ENCODE measurements around the gene RTN4IP1. TPM values are rescaled to one million over a fixed set of nuclear protein-coding genes. Genes with fewer than 3 reads are reported as not detected.

RTN4IP1 gene
- total RNA-seq, 1 experiment from 2014 or later = 19.2 TPM

DNA sequence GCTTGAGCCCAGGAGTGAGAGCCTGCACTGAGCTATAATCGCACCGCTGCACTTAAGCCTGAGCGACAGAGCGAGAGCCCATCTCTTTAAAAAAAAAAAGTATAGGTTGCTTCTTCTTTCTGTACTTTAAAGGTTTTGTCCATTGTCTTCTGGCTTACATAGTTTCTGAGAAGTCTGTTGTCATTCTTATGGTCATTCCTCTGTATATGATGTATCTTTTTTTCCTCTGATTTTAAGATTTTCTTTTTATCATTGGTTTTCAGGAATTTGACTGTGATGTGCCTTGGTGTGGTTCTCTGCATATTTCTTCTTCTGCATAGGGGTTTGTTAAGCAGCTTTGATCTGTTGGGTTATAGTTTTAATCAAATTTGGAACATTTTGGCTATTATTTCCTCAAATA, 29.2 kb upstream of the RTN4IP1 start:
- Mint-ChIP-seq H3K4me3 (no peak overlapping the region), H3K27ac (no peak overlapping the region), H3K9me3 (peaks cover 20% of the 10 kb centered on the region), H3K27me3 (ENCODE audit: low read depth) (no peaks in the 10 kb centered on the region), H3K36me3 (peaks cover 79% of the 10 kb centered on the region), H3K4me1 (peaks cover 26% of the 10 kb centered on the region)
- ATAC-seq (no peak), DNase-seq (ENCODE audit: low spot score) (no peak)
- CTCF ChIA-PET = interaction anchor here (2.4 kb wide), 1 partner anchor 50 kb away, joined by 7 read pairs; no protein-coding TSS in a partner anchor
- TF ChIP-seq ERG (CRISPR knock-in tag; IDR thresholded peaks at IDR 0.05) = no peak
- no peak for TF ChIP-seq STAT6 (CRISPR knock-in tag; conservative IDR thresholded peaks at IDR 0.05; ENCODE audit: low read depth)
- no peak for TF ChIP-seq ZNF121 (CRISPR knock-in tag; IDR thresholded peaks at IDR 0.05)
- TF ChIP-seq OVOL2 (CRISPR knock-in tag; IDR thresholded peaks at IDR 0.05; ENCODE audit: borderline replicate concordance) = no peak
- no peak for TF ChIP-seq TP53 (CRISPR knock-in tag; IDR thresholded peaks at IDR 0.05)
- TF ChIP-seq FOXP1 (CRISPR knock-in tag; IDR thresholded peaks at IDR 0.05; ENCODE audit: borderline replicate concordance) = no peak
- TF ChIP-seq ZNF317 (CRISPR knock-in tag; IDR thresholded peaks at IDR 0.05; ENCODE audit: borderline replicate concordance, low read depth) = peak; percentile 98
- POLR2A ChIA-PET = no interaction called here

DNA sequence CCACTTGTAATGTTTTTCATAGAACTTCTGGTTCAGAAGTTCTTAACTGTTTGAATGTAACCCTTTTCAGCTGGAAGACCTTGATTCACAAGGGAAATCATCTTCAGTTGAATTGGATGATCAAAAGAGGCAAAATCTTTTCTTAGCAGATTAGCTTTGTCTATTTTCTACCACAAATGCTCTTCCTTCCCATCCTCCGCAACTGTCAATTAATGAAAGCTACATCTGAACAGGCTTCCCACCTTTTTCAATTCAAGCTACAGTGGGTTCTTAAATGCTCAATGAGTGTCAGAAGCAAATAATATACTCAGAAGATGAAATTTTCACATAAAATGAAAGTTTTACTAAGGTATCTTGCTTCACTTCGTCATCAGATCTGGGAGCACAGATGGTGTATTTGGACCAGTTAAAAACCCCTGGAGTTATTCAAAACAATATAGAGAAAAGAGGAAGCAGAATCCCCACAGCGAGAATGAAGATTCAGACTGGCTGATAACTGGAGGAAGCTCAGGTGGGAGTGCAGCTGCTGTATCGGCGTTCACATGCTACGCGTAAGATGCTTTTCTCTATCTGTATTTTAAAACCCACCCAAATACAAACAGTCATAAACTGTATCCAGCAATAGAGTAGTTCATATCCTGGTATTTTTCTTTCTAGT, 19.5 kb upstream of the RTN4IP1 start:
- Mint-ChIP-seq H3K27me3 (ENCODE audit: low read depth) (no peaks in the 10 kb centered on the region), H3K36me3 (peaks cover 67% of the 10 kb centered on the region), H3K9me3 (peaks cover 3% of the 10 kb centered on the region; the same call in 1 of the 2 replicates), H3K4me1 (no peaks in the 10 kb centered on the region), H3K4me3 (no peak overlapping the region), H3K27ac (peak overlapping the region; percentile 44)
- POLR2A ChIA-PET = no interaction called here
- DNase-seq (ENCODE audit: low spot score) (no peak), ATAC-seq (no peak)
- CTCF ChIA-PET = interaction anchor here (1.4 kb wide), 1 partner anchor 39 kb away, joined by 3 read pairs; no protein-coding TSS in a partner anchor
- no peak for TF ChIP-seq OVOL2 (CRISPR knock-in tag; IDR thresholded peaks at IDR 0.05; ENCODE audit: borderline replicate concordance)
- TF ChIP-seq E2F5 (CRISPR knock-in tag; IDR thresholded peaks at IDR 0.05) = no peak
- TF ChIP-seq FOXP1 (CRISPR knock-in tag; IDR thresholded peaks at IDR 0.05; ENCODE audit: borderline replicate concordance) = no peak
- TF ChIP-seq ELF4 (CRISPR knock-in tag; IDR thresholded peaks at IDR 0.05; ENCODE audit: low read depth) = no peak
- TF ChIP-seq ZNF416 (CRISPR knock-in tag; IDR thresholded peaks at IDR 0.05) = no peak

GRCh38 chr6:106643061-106643460, 13.8 kb upstream of the RTN4IP1 start:
- ATAC-seq (no peak), DNase-seq (ENCODE audit: low spot score) (no peak)
- H3K36me3 Mint-ChIP-seq = peaks cover 56% of the 10 kb centered on the region
- no peak overlapping the region for H3K4me3 Mint-ChIP-seq
- H3K9me3 Mint-ChIP-seq = peaks cover 3% of the 10 kb centered on the region; the same call in 1 of the 2 replicates
- H3K4me1 Mint-ChIP-seq = peaks cover 12% of the 10 kb centered on the region
- CTCF ChIA-PET = no interaction called here
- POLR2A ChIA-PET = no interaction called here
- H3K27me3 Mint-ChIP-seq (ENCODE audit: low read depth) = no peaks in the 10 kb centered on the region
- H3K27ac Mint-ChIP-seq = no peak overlapping the region
- no peak for TF ChIP-seq NR1H2 (CRISPR knock-in tag; IDR thresholded peaks at IDR 0.05)
- TF ChIP-seq FOXK1 (CRISPR knock-in tag; IDR thresholded peaks at IDR 0.05) = no peak
- TF ChIP-seq ZNF121 (CRISPR knock-in tag; IDR thresholded peaks at IDR 0.05) = no peak
- no peak for TF ChIP-seq NFATC4 (CRISPR knock-in tag; IDR thresholded peaks at IDR 0.05)
- TF ChIP-seq SOX15 (CRISPR knock-in tag; IDR thresholded peaks at IDR 0.05) = no peak
- no peak for TF ChIP-seq ZNF512 (CRISPR knock-in tag; IDR thresholded peaks at IDR 0.05; ENCODE audit: borderline replicate concordance)
- no peak for TF ChIP-seq MYBL2 (CRISPR knock-in tag; IDR thresholded peaks at IDR 0.05)
- no peak for TF ChIP-seq FOXJ3 (CRISPR knock-in tag; IDR thresholded peaks at IDR 0.05; ENCODE audit: borderline replicate concordance)
- TF ChIP-seq, protein P1, sequence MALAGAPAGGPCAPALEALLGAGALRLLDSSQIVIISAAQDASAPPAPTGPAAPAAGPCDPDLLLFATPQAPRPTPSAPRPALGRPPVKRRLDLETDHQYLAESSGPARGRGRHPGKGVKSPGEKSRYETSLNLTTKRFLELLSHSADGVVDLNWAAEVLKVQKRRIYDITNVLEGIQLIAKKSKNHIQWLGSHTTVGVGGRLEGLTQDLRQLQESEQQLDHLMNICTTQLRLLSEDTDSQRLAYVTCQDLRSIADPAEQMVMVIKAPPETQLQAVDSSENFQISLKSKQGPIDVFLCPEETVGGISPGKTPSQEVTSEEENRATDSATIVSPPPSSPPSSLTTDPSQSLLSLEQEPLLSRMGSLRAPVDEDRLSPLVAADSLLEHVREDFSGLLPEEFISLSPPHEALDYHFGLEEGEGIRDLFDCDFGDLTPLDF (CRISPR knock-in tag; IDR thresholded peaks at IDR 0.05) = no peak
- TF ChIP-seq JUN (CRISPR knock-in tag; IDR thresholded peaks at IDR 0.05) = no peak
- TF ChIP-seq ESRRA (CRISPR knock-in tag; IDR thresholded peaks at IDR 0.05; ENCODE audit: borderline replicate concordance) = no peak
- no peak for TF ChIP-seq ELF4 (CRISPR knock-in tag; IDR thresholded peaks at IDR 0.05; ENCODE audit: low read depth)
- TF ChIP-seq, protein P2, sequence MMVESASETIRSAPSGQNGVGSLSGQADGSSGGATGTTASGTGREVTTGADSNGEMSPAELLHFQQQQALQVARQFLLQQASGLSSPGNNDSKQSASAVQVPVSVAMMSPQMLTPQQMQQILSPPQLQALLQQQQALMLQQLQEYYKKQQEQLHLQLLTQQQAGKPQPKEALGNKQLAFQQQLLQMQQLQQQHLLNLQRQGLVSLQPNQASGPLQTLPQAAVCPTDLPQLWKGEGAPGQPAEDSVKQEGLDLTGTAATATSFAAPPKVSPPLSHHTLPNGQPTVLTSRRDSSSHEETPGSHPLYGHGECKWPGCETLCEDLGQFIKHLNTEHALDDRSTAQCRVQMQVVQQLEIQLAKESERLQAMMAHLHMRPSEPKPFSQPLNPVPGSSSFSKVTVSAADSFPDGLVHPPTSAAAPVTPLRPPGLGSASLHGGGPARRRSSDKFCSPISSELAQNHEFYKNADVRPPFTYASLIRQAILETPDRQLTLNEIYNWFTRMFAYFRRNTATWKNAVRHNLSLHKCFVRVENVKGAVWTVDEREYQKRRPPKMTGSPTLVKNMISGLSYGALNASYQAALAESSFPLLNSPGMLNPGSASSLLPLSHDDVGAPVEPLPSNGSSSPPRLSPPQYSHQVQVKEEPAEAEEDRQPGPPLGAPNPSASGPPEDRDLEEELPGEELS (CRISPR knock-in tag; IDR thresholded peaks at IDR 0.05) = no peak
- no peak for TF ChIP-seq TEAD1 (CRISPR knock-in tag; IDR thresholded peaks at IDR 0.05)
- no peak for TF ChIP-seq ATF1 (CRISPR knock-in tag; IDR thresholded peaks at IDR 0.05)

Data from WTC11 (cell line).